GM19328 (cell line): ENCODE data around the gene CST7.
"Not testable (repeated sequence)": the region's sequence is repeated elsewhere in the genome, so short reads cannot be mapped to it uniquely, and the experiment has no call there.

Source experiments
- ATAC-seq: cut with Tn5 transposase; IDR thresholded peaks from one replicate; pipeline ENCODE4 v1.9.1; 2021; ENCODE audit warnings: mild to moderate bottlenecking, moderate library complexity; ENCODE audit not compliant: unreplicated experiment

CST7 gene, protein sequence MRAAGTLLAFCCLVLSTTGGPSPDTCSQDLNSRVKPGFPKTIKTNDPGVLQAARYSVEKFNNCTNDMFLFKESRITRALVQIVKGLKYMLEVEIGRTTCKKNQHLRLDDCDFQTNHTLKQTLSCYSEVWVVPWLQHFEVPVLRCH

DNA sequence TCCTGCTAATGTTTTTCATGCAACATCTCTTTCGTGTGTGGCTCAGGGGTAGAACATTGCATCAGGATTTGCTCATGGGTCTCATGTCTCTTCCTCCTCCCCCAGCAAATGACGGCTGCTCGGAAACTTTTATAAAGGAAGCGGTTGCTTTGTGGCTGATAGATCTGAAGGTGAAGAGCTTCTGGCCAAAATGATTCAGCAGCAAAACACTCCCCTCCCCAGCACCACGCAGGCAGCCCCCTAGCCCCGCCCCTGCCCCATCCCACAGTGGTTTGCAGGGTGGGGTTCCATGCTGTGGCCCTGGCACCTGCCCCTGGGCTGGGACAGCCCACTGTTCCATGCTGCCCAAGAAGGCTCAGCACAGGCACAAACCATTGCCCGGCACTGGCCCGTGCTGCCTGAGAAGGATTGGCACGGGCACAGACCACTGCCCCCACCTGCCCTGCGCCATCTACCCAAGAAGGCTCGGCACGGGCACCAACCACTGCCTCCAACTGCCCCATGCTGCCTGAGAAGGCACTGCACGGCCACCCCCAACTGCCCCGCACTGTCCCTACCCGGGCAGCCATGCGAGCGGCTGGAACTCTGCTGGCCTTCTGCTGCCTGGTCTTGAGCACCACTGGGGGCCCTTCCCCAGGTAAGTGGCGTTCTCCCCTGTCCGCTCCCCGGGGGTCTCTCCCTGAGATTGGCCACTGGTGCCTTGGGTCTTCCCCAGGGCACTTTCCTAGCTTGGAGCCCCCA, at the start of gene CST7:
CST7 (plus strand) TSS at position 331 of the 741 bp plus-strand sequence; CDS start at position 568, 237 bp downstream.
- ATAC-seq, result no peak

DNA sequence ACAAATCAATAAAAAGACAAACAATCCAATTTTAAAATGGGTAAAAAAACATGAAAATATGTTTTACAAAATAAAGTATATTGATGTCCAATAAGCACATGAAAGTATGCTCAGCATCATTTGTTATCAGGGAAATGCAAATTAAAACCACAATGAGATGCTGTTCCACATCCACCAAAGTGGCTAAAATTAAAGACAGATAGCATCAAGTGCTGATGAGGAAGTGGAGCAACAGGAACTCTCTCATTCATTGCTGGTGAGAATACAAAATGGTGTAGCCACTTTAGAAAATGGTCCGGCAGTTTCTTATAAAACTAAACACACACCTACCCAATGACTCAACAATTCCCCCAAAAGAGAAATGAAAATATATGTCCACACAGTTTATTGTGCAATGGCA, 42.3 kb upstream of the CST7 start:
- no peak for ATAC-seq

DNA sequence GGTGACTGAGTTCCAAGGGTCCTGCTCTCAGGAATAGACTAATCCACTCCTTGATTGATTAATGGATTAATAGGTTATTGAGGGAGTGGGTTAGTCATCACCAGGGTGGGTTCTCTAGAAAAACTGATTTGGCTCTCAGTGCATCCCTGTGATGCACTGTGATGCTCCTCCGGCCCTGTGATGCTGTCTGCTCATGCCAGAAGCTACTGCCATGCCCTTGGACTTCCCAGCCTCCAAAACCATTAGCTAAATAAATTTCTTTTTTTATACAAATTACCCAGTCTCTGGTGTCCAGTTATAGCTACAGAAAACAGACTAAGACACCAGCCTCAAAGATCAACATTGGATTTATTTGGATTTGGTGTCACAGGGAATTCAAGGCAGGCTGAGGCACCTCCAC, 40.4 kb upstream of the CST7 start:
- ATAC-seq, result no peak

DNA sequence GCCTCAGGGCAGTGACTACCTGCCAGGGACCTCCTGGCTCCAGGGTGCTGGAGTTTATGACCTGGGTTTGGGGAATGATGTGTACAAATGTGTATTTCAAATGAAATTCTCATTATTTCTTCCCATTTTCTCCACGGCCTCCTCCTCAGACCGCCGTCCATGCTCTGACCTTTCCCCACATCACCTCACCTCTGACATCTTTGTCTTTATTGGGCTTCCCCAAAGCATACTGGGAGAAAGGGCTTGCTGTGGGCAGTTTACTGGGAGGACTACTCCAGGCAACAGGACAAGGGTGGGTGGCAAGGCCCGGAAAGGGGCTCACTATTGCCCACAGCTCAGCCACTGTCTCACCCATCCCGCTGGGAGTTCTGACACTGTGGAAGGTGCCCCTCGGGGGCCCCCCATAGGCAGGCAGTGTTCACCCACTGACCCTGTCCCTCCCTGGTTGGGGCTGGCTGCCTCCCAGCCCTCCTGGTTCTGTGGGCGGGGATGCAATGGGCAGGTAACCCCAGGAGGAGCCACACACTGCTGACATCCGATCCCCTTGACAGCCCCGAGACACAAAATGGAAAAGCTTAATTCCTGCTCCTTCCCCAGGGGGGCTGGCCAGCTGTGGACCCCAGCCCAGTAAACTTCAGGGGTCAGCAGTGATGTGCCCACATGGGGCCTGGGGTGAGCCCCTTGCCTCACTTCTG, 39.8 kb upstream of the CST7 start:
- ATAC-seq, result no peak

DNA sequence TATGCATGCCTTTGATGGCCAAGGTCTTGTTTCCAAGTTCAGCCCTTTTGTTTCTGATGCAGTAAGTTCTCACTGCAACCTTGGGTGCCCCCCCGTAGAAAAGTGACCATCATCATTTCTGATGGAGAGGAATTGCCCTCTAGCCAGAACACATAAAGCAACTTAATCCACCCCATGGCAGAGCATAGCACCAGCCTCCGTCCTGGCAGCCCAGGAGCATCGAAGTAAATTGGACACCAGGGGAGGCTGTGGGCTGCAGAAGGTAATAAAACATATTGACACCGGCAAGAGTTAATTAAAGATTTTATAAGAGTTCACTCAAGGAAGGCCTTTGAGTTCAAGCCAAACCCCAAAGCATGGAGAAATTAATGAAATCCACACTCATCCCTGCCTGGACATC, 39.2 kb upstream of the CST7 start:
- ATAC-seq, result no peak

DNA sequence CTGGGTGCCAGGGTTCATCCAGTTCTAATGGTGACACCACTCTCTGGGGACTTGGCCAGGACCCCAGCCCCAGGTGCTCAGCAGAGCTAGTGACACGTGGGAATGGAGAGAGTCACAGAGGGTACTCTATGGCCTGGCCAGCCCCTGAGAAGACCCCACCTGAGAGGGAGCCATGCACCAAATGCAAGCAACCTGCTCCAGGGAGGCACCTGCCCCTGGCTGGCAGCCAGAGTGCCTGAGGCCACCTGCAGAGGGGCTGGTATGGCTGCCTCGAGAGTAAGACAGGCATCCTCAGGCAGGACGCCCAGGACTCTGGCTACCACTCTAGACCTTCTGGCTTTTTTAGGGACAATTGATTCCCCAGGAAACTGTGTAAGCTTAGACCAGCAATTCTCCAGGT, 38.6 kb upstream of the CST7 start:
- no peak for ATAC-seq

DNA sequence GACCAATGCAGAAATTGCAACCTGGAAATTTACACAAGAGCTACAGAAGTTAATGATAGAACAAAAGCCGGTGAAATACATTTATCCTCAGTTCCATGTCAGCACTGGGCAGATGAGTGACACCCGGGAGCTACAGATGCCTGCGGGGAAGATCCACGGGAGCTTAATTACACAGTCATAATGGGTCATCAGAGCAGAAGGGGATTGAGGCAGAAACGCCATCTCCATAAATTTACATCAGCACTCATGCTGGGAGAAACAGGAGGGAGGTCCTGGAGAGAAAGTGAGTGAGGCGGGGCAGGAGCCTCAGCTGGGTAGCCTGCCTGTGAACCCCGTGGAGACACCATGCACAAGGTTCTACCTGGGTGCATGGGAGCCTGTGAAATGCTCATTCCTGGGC, 37.6 kb upstream of the CST7 start:
- ATAC-seq, result no peak

DNA sequence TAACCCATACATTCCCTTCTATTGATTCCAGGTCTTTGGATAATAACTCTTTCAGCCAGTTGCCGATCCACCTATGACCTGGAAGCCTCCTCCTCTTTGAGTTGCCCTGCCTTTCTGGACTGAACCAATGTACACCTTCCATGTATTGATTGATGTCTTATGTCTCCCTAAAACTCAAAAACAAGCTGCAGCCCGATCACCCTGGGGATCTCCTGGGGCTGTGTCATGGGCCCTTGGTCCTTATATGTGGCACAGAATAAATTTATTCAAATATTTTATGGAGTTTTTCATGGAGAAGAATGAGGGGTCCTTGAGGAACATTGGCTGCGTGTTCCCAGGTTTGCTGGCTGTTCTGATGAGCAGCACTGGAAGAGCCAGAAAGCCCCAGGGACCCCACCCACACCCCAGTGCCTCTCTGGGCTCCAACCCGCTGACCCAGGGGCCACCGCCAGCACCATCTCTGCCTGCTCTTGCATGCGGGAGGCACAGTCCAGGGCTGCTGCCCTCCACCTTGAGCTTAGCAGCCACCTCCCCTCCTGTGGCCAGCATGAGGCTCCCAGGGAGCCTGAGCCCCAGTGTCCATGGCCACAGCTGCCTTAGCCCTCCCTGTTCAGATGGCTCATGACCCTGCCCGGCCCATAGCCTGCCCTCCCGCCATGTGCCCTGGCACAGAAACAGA, 36.5 kb upstream of the CST7 start:
- no peak for ATAC-seq

DNA sequence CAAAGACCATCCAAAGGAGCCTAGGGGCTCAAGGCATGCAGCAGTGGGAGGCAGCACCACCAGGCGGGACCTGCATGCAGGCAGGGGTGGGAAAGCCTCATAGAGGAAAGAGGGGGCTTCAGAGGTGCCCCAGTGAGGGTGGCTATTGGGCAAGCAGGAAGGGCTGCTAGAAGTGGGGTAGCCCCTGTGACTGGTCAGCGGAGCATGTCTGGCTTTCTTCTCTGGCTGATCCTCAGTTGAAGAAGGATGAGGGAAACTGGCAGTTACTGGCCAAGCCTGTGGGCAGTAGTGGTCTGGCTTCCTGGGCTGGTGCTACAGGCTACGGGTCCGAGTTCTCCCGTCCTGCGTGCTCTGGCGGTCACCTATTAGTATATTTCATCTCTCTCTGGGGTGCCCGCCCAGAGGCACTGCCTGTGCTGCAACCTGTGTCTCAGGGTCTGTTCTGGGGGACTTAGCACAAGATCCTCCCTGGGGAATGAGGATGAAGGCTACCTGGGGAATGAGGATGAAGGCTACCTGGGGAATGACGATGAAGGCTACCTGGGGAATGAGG, 35.9 kb upstream of the CST7 start:
- ATAC-seq, result no peak

DNA sequence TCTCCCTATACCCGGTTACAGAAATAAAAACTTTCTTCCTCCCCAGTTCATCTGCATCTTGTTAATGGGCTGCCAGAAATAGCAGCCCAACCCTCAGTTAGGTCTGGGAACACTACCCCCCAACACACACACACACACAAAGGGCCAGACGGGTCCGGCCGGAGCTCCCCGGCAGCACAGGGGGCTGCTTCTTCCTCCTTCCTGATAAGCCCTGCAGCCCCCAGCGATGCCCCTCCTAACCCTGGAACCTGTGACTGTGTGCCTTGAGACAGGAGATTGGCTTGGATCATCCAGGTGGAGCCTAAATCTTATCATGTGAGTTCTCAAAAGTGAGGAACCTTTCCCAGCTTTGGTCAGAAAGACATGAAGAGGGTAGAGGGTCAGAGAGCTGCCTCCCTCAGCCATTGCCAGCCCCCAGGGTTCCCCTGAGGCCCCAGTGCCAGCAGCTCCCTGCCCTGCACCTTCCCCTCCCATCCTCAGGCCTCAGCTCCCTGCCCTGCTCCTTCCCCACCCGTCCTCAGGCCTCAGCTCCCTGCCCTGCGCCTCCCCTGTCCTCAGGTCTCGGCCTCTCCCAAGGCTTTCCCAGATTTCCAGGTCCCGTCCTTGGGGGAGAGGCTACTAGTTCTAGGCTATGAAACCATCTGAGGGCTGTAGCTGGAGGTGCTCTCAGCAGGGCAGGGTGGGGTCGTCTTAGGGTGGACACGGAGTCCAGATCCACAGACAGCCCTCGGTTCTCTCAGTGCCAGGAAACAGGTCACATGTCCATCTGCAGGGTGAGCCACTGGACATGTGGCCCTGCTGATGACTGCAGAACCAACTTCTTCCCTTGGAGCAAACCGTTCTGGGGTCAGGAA, 34.5 kb upstream of the CST7 start:
- ATAC-seq, result no peak

DNA sequence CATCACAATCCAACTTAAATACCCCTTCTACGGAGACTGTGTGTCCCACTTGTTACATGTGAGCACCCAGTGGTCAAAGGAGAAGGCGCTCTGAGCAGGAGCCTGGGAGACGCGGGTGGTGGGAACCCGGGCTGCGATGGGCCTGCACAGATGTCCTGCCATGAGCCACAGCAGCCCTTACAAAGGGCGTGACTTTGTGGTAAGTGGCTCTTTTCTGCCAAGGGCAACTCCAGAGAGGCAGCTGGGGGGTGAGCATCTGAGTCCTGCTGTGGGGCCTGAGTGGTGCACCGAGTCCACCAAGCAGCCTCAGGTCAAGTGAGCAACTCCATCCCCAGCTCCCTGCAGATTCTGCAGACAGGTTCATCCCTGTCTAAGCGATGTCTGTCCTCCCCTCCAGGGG, 33.6 kb upstream of the CST7 start:
- no peak for ATAC-seq

DNA sequence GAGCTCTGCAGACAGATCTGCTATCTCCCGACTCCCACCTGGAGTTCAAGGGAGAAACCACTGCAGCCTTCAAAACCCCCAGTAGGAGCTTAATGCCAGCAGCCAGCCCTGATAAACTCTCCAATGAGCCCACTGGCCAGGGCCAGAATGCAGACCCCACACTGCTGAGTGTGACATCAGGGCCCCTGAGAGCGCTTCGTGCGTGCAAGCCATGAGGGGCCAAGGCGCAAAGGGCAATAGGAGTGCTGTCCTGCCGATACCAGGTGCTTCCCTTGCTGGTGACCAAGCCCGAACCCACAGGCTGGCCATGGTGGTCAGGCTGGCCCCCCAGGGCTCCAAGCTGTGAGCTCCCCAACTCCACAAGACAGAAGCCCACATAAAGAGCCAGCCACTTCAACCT, 33.2 kb upstream of the CST7 start:
- no peak for ATAC-seq

DNA sequence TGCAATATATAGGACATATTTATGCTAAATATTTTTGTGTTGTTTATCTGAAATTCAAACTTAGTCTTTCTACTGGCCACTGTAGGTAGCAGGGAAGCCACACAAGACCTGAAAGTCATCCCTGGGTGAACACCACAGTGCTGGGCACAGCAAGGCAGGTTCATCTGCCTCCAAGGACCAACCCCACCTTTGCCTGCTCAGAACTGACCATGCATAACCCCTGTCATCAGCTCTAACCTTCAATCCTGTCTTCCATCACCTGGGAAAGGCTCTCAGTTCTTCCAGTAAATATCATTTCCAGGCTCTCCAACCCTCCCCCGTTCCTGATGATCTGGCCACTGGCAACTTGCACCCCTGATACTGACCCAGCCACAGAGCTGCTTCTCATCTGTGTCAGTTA, 32.7 kb upstream of the CST7 start:
- ATAC-seq, result no peak

DNA sequence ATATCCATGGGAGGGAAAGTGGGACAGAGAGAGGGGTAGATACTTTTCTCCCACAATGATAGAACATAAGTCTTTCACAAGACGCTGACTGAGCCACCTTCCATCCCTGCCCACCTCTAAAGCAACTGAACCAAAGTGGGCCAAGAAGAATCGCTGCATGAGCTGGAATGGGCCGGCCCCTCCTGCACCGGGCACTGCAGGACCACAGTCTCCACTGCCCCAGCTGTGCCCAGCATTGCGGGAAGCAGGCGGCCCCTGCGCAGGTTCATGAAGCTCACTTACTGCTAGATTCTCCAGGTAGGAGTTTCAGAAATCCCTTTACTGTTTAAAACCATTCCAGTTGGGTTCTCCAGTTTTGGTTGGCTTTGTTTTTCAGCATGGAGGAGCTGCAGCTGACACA, 32.0 kb upstream of the CST7 start:
- no peak for ATAC-seq

DNA sequence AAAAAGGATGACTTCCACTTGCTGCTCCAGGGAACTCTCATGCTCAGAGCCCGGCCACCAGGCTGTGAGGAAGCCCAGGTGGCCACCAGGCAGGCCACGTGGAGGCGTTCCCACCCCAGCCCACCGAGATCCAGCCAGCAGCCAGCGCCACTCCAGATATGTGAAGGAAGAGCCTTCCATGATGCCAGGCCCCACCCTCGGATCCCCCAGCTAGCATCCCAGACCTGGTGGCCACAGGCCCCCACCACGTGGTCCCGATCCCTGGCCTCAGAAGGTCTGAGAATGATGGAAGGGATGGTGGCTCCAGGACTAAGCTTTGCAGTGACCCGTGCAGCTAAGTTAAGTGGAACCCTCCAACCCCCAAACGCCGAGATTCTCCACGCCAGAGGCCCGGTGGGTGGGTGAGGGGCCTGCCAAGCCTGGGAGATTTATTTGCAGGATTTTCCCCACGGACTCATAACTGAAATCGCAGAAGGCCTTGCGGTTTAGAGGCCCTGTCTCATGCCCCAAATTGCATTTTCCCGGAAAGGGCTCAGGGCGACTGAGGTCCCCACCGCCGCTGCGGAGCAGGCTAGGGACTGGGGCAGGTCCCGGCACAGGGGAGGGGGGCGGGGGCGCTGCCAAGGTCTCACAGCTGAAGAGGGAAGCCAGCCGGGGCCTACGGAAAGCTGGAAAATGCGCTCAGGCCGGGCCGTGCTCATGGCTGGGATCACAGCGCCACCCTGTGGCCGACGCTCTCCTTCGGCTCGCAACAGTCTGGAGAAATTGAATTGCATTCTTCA, 31.1 kb upstream of the CST7 start:
- no peak for ATAC-seq

DNA sequence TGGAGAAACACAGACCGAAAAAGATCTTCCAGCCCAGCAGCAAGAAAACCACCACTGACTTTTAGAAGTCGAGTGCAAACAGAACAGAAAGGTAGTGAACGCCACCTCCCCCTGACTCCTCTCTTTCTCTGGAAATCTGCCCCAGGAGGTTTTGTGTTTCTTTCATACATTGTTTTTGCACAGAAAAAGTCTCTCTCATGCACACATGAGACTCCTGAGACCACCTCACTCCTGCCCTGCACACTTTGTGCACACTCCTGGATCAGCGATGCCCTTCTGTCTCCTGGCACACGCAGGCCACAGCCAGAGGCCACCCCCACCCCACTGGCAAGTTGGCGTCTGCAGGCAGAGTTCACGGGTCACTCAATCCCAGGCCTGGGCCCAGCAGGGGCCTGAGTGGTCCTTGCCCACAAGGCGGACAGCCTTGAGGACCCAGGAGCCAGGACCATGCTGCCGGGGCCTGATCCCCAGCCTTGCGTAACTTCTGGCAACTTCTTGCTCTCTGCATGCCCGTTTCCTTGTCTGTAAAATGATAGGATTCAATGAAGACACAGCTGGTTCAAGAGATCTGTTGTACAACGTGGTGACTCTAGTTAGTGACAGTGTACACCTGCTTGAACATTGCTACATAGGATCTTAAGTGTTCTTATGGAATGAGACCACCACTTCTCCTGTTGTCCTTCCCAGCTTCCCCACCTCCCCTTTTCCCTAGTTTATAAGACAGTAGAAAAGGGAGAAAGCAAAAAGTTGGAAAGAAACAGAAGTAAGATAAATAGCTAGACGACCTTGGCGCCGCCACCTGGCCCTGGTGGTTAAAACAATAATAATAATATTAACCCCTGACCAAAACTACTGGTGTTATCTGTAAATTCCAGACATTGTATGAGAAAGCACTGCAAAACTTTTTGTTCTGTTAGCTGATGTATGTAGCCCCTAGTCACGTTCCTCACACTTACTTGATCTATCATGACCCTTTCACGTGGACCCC, 30.2 kb upstream of the CST7 start:
- ATAC-seq, result no peak

DNA sequence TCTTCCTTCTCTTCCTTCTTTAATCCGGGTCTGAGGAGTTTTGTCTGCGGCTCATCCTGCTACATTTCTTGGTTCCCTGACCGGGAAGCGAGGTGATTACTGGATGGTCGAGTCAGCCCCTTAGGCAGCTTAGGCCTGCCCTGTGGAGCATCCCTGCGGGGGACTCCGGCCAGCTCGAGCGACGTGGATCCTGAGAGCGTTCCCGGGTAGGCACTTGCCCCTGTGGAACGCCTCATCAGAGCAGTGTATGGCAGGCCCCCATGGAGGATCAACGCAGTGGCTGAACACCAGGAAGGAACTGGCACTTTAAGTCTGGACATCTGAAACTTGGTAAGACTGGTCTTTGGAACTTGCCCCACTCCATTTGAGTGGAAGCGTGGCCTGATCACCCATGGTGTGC, 29.4 kb upstream of the CST7 start:
- not testable (repeated sequence) for ATAC-seq

DNA sequence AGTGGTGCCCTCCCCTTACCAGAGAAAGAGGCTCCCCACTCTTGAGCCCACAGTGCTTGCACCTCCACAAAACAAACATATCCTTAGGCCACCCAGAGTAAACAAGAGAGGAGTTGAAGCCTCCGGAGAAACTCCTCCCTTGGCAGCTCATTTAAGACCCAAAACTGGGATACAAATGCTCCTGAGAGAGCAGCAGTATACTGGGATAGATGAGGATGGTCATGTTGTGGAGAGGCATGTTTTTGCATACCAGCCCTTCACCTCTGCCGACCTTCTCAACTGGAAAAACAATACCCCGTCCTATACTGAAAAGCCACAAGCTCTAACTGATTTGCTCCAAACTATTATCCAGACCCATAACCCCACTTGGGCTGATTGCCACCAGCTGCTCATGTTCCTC, 28.4 kb upstream of the CST7 start:
- not testable (repeated sequence) for ATAC-seq

DNA sequence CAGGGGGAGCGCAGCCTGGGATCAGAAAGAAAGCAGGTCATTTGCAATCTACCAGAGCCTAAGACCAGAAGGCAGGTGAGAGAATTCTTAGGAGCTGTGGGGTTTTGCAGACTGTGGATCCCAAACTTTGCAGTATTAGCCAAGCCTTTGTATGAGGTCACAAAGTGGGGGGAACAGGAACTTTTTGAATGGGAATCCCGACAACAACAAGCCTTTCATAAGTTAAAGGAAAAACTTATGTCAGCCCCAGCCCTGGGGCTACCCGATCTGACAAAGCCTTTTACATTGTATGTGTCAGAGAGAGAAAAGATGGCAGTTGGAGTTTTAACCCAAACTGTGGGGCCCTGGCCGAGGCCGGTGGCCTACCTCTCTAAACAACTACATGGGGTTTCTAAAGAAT, 19.8 kb upstream of the CST7 start:
- not testable (repeated sequence) for ATAC-seq
